Prostate gland (tissue), 2 donors: Measurements from ENCODE around the gene JAKMIP2.

Experiments
- CTCF ChIP-seq, 4 experiments: fragments of 200-600 bp in 2 of 4; fragments of 450-650 bp in 2 of 4; sonication (generic) in 2 of 4; IDR thresholded peaks; 1 replicate in 3 of 4; 2 replicates in 1 of 4; pipeline ENCODE4 v1.5.1; 2016 to 2019; ENCODE audit warnings: antibody characterized with exemption in 4 of 4, mild to moderate bottlenecking in 2 of 4, moderate library complexity in 2 of 4
- POLR2A ChIP-seq: fragments of 450-650 bp; IDR thresholded peaks from one replicate; pipeline ENCODE4 v1.6.1; 2016; ENCODE audit warnings: antibody characterized with exemption, mild to moderate bottlenecking

GRCh38 chr5:147560718-147561331, 221.7 kb downstream of the JAKMIP2 start:
- no peak for TF ChIP-seq CTCF (IDR thresholded peaks at IDR 0.05)
- no peak for TF ChIP-seq POLR2A
